Erythroblast (primary cell): ENCODE results near the gene OR14I1.
A peak's percentile ranks its signal among the peaks of the same experiment; 100 is the strongest.
"Not testable (repeated sequence)": the region's sequence is repeated elsewhere in the genome, so short reads cannot be mapped to it uniquely, and the experiment has no call there.

Experiments used
- DNase-seq, 2 experiments: peaks; one replicate each; lab custom pipeline; 2025; lab: John Stamatoyannopoulos, UW
- GATA1 ChIP-seq: IDR thresholded peaks from 2 replicates; pipeline ENCODE4 v1.6.1; 2011; ENCODE audit warnings: low read depth, mild to moderate bottlenecking, control low read depth, low read length, moderate library complexity
- POLR2A ChIP-seq: IDR thresholded peaks from 2 replicates; pipeline ENCODE4 v1.6.1; 2011; ENCODE audit warnings: mild to moderate bottlenecking, low read length

Gene OR14I1

GRCh38 chr1:248703674-248704073, 1.1 kb upstream of the OR14I1 start:
- TF ChIP-seq GATA1 = no peak
- no peak for TF ChIP-seq POLR2A

DNA sequence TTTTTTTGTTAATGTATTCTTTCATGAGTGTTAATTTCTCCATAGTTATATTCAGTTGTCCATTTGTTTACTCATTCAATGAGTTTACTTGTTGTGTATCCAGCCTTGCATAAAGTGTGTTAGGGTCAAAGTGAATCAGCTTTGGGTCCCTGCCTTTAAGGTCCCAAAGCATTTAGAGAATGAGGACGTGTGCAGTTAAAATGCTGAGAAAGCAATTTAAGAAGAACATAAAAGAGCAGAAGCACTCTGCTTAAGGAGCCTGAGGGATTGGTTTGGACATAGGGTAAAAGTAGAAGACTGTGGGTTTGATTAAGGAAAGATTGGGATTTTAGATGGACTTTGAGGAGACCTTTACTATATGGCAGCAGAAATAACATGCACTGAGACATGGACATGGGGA, 3.5 kb downstream of the OR14I1 start:
- TF ChIP-seq GATA1 (no peak), POLR2A (no peak)
- DNase-seq = no peak

More at GRCh38 chr1:248703674-248704073, 1.1 kb upstream of the OR14I1 start:
- DNase-seq = no peak

- no peak for DNase-seq
- no peak for TF ChIP-seq POLR2A
- no peak for TF ChIP-seq GATA1
These were observed 4.7 kb downstream of the OR14I1 start for GRCh38 chr1:248697907-248698306.

DNA sequence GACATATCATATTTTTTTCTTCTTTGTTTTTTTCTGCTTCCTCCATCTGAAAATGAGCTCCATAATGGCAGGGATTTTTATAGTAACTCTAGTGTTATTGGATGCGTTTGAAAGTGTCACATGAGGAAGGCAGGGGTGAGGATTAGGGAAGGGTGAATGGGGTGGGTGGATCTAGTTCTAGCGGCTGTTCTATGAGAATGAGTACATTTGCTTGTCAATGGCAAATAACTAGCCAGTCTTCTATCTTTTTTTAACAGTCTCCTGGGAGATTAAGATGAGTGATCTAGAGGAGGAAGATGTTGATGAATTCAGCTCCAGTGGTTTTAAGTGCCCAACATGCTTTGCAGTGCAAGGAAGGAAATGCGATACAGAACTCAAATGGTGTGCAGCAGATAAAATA, 5.8 kb downstream of the OR14I1 start:
- TF ChIP-seq GATA1 (no peak), POLR2A (no peak)
- no peak for DNase-seq

GRCh38 chr1:248696261-248696660, 6.3 kb downstream of the OR14I1 start:
- peak; percentile 19 to 25 for DNase-seq
- TF ChIP-seq POLR2A (no peak), GATA1 (no peak)

DNA sequence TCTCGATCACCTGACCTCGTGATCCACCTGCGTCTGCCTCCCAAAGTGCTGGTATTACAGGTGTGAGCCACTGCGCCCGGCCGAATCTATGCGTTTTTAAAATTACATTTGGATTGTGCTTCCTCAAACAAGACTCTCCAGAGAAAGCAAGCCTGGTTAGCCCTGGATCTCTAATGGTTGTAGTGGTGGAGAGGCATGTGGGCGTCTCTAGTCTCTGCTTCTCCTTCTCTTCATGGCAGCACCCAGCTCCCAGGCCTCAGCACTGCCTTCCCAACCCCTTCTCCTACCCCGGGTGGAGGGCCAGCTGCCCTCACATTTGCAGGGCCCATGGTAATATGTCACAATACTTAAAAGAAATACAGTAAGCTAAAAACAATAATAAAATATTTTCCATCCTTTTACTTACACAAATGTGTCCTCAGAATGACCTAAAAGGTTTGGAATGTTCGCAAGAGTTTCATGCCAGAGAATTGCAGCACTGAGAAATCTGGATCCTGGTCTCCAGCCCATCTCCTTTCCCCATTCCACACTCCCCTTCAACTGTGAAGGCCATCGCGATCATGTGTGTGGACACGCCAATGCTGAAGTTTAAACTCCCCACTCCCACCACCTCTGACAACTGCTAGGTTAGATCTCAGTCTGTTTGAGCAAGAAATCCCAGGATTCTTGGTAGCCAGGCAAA, 7.0 kb downstream of the OR14I1 start:
- no peak for DNase-seq
- TF ChIP-seq POLR2A (no peak), GATA1 (no peak)

- DNase-seq = no peak
- no peak for TF ChIP-seq POLR2A
- no peak for TF ChIP-seq GATA1
These were observed 10.9 kb downstream of the OR14I1 start for GRCh38 chr1:248691567-248692155.

DNA sequence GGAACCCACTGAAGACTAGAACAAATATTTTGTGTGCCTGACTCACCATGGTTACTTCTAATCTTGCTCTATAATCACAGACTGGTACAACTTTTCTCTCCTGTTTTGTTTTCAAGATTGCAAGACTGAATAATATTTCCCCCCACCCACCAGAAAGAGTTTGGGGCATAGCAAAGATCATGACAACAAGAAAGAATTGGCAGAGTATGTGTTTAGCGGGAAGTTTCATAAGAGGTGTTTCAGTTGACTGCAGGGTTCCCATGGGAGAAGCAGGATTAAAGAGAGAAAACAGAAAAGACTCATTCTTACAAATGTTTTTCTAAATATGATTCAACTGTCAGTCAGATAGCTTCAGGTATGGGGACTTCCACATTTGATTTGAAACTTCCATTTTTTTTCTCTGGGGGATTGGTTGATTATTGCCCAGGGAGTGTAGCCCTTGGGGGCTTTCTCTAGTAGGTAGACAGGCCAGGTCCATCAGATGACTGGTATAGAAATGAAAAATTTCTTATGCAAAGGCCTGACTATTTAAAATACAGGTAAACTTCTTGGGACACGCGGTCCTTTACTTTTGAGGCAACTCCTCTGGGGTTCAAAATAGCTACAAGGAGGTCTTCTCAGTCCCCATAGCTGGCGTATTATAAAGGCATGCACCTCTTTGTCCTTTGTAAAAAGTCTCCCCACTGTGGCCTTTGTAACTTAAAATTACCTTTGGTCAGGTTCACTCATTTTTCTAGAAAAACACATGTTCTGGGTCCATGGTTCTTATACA, 13.9 kb downstream of the OR14I1 start:
- DNase-seq = no peak
- TF ChIP-seq GATA1 = no peak
- no peak for TF ChIP-seq POLR2A

- TF ChIP-seq POLR2A (no peak), GATA1 (no peak)
- DNase-seq = no peak
These were observed 15.8 kb downstream of the OR14I1 start for GRCh38 chr1:248686815-248687214.

- TF ChIP-seq GATA1 = no peak
- no peak for TF ChIP-seq POLR2A
- no peak for DNase-seq
These were observed 20.9 kb downstream of the OR14I1 start for GRCh38 chr1:248681651-248682050.

DNA sequence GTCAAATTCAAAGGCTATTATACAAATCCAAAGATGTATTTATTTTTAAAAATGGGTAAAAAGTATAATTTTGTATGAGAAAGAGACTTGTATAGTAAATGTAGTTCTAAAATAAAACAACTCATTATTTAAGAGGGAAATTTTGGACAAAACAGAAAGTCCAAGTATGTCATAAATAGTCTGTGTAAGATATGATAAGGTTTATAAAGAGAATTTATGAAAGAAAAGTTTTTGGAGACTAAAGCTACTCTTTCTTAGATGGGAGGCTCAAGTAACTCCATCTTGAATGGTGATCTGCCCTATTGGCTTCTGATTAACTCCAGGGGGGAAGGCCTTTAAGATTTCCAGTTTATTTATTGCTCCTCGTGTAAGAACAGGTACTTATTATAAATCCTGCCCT, 32.6 kb downstream of the OR14I1 start:
- peak in 1 of 2 experiments; percentile 8 for DNase-seq
- TF ChIP-seq POLR2A (no peak), GATA1 (no peak)

GRCh38 chr1:248663453-248664328, 38.9 kb downstream of the OR14I1 start:
- not testable (repeated sequence) for DNase-seq

- not testable (repeated sequence) for DNase-seq
These were observed 45.8 kb downstream of the OR14I1 start for GRCh38 chr1:248656797-248657196.

DNA sequence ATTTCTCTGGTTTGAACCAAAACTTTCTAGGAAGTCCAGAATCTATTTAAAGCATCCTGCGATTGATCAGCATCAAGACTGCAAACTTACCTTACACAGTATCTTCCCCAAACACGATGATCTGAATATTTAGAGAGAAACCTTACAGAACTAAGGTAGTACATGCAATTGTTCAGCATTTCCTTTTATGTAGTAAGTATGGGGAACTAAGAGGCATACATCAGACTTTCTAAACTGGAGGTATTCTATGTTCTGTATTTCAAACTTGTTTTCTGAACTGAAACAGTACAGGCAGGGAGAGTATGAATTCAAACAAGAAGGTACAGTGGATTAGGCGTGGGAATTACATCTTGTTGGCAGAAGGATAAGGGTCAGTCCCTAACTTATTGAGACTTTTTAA, 47.2 kb downstream of the OR14I1 start, which contains the start of gene OR2T27:
OR2T27 (minus strand) TSS at position 175 of the 400 bp plus-strand sequence. CDS start 4,644 bp downstream, outside the sequence.
- DNase-seq = not testable (repeated sequence)
